Measurements from ENCODE around the gene CFAP61. TPM values are rescaled to one million over a fixed set of nuclear protein-coding genes. Genes with fewer than 3 reads are reported as not detected.
"Not testable (repeated sequence)": the region's sequence is repeated elsewhere in the genome, so short reads cannot be mapped to it uniquely, and the experiment has no call there.

CFAP61 gene
- polyA plus RNA-seq, 4 donors = 3.2 to 4.4 (median 3.7) TPM

DNA sequence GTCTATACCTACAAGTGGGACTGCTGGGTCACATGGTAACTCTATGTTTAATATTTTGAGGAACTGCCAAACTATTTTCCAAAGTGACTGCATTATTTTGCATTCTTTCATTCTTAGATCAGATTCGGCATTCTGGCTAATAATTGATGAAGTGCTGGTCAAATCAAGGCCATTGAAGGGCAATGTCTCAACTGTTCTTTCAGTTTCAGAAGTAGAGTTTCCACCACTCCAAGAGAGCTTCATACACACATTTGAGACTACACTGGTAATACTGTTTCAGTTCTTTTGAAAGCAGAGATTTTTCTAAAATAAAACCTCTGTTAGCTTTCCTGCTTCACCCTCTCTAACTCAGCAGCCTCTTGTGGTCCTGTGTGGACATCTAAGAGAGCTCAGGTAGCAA lies 154.5 kb downstream of the CFAP61 start:
- DNase-seq (ENCODE audit: low read depth in 4 of 4, low spot score in 2 of 4) = no peak

GRCh38 chr20:20207291-20207690 lies 155.0 kb downstream of the CFAP61 start:
- DNase-seq (ENCODE audit: low read depth in 4 of 4, low spot score in 2 of 4) = no peak

DNA sequence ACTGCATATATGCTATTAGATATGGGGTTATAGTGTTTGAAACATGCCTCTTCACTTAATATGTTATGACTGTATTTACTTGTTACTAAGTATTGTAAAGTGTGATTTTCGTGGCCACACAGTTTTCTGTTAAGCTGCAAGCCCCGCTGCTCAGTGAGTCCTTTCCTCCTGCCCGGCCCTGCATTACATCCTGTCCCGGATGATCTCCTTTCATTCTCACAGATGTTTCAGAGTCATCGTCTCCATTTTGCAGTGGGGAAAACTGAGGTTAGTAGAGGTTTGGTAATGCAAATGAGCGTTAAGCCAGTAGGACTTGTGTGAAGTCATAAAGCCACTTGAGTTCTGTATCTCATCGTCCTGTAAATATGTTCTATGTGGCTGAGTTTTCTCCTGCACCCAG lies 155.5 kb downstream of the CFAP61 start:
- DNase-seq (ENCODE audit: low read depth in 4 of 4, low spot score in 2 of 4) = no peak

DNA sequence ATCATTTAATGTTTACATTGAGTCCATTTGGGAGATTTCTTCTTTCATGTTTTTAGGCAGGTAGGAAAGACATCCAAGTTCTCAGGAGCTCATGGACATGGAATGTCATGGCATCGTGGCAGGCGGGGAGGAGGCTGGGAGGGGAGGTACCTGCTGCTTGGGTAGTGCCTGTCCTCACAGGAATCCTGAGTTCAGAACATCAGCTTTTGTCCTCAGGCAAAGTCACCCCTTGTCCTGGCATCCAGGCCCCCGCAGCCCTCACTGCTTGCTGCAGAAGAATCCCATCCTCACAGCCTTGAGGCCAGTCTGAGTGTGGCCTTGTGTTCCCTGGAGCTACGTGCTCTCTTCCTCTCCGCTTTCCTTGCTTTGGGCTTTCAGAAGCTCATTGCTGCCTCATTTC lies 157.4 kb downstream of the CFAP61 start:
- DNase-seq (ENCODE audit: low read depth in 4 of 4, low spot score in 2 of 4) = no peak

DNA sequence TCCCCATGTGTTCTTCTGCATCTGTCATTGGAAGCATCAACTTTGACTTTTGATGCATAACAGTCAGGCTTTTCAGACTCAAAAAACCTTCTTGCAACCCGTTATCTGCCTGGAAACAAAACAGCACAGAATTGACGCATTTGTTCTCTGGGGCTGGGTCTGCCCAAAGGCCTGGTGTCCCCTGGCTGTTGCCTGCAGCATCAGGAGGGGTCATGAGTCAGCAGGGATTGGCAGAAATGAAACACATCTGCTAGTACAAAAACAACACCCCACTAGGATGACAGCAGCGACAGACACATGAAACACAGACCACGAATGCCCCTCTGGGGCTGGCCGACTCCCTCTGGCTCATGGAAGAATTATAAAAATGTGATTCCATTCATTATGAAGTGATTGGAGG lies 158.0 kb downstream of the CFAP61 start:
- no peak for DNase-seq (ENCODE audit: low read depth in 4 of 4, low spot score in 2 of 4)

DNA sequence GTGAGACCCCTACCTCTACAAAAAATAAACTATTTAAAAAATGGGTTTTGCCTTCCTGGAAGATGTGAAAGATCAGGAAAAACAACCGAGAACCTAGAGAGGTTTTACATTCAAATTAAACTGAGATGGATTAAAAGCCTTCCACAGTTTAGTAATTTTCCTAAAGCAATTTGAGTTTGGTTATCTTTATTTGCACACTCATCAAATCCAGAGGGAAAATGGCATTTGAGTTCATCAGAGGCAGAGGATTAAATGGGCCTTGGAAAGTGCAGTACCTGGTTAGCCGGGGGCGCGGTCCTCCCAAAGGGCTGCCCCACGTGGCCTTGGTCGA lies 158.6 kb downstream of the CFAP61 start:
- DNase-seq (ENCODE audit: low read depth in 4 of 4, low spot score in 2 of 4) = no peak

DNA sequence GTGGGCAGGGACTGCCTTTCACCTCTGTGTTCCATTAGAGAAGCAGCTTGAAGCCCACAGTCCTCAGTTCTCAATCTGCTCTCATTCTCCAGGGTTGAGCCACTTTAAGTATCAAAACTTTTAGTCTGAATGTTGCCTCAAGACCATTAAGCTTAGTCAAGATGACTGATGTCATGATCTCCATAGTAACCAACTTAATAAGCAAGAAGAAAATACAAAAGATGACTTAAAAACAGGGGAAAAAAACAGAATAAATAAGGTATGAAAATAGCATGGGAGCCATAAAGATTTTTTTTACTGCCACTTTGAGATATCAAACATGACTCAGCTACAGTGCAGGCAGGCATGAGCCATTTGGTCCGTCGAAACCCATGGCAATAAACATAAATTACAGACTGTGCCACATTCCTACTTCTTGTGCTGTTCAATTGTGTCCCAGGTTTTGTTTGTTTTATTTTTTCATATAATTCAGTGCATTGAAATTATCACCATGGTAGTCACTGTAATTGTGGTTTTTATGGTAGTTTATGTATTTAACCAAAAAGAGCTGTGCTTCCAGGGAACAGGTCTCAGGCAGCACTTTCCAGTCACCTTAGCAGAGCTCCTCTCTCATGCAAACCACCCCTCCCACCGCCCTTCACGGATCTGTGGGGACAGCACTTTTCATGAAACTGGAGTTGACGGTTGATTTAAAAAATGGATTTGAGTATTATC lies 159.1 kb downstream of the CFAP61 start:
- no peak for DNase-seq (ENCODE audit: low read depth in 4 of 4, low spot score in 2 of 4)

- DNase-seq (ENCODE audit: low read depth in 4 of 4, low spot score in 2 of 4) = no peak
Observed at GRCh38 chr20:20211988-20212518, 159.7 kb downstream of the CFAP61 start.

- no peak for DNase-seq (ENCODE audit: low read depth in 4 of 4, low spot score in 2 of 4)
Observed at GRCh38 chr20:20212675-20213096, 160.4 kb downstream of the CFAP61 start.

- DNase-seq (ENCODE audit: low read depth in 4 of 4, low spot score in 2 of 4) = no peak
Observed at GRCh38 chr20:20213526-20214121, 161.3 kb downstream of the CFAP61 start.

DNA sequence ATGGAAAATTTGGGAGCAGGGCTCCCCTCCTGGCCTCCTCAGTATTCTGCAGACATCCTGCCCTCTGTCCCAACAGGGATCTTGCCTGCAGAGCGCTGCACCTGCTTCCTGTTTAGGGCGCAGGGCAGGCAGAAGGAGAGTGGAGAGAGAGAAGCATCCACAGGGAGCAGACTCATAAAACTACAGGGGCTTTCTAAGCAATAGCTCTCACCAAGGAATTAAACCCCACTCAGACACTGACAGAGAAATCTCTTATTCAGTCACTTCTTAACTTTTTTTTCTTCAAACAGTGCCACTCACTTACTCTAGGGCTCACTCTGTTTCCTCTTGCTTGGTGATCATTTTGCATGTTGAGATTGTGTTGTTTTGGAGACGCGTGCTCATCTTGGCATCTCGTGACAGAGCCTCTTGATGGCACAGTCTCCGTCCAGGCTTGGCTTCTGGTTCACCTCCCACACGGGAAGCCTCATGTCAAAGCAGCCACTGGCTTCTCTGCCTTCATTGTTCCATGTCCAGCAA lies 162.5 kb downstream of the CFAP61 start:
- DNase-seq (ENCODE audit: low read depth in 4 of 4, low spot score in 2 of 4) = no peak

GRCh38 chr20:20215976-20216727 lies 163.8 kb downstream of the CFAP61 start:
- DNase-seq (ENCODE audit: low read depth in 4 of 4, low spot score in 2 of 4) = no peak

DNA sequence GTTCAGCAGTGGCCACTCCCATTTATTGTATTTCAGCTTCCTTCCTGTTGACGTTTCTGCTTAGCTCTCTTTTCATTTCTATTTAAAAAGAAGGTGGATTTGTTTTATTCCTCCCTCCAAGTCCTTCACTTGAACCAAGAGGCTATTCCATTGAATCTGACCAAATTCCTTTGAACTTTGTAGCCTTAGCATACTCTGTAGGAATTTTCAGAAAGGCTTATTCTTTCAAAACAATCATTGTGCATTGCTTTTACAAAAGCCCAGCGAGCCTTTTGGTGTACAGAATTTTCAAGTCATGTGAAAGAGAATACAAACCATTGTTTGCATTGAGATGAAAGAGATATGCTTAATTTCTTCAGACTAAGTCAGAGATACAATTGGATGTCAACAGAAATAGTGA lies 164.6 kb downstream of the CFAP61 start:
- no peak for DNase-seq (ENCODE audit: low read depth in 4 of 4, low spot score in 2 of 4)

DNA sequence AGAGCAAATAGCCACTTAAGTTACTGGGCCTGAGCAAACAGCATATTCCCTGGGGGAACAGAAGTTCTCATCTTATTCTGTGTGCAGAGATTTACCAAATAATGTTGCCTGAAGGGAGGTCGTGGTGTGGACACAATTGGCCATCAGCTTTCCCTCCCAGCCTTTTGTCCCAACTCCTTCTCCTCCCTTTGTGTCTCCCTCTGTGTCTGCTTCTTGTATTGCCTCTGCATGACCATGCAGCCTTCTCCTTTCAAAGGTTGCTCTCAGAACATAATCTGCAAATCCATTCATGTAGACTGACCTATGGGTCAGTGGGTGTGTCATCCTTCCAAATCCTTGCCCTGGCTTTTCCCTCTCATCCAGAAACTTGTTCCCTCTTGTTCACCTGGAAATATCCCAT lies 165.3 kb downstream of the CFAP61 start:
- DNase-seq (ENCODE audit: low read depth in 4 of 4, low spot score in 2 of 4) = no peak

DNA sequence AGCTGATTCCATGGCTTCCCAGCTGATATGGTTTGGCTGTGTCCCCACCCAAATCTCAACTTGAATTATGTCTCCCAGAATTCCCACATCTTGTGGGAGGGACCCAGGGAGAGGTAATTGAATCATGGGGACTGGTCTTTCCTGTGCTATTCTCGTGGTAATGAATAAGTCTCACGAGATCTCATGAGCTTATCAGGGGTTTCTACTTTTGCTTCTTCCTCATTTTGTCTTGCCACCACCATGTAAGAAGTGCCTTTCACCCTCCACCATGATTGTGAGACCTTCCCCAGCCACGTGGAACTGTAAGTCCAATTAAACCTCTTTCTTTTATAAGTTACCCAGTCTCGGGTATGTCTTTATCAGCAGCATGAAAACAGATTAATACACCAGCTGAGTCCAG lies 165.8 kb downstream of the CFAP61 start:
- not testable (repeated sequence) for DNase-seq (ENCODE audit: low read depth in 4 of 4, low spot score in 2 of 4)

DNA sequence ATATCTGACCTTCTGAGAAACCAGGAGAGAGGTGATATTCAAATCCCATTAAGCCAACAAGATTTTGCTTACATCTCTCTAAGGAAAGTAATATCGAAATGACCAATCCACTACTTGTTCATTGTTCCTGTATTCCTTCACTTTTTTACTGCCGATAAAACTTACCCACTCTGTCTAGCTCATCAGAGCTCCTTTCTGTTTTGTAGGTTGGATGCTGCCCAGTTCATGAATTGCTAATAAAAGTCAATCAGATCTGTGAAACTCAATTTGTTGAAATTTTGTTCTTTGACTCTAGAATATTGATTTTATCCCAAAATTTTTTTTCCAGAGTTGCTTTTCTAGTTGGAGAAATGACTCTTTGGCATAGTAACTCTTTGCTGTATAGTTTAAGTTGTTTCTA lies 166.7 kb downstream of the CFAP61 start:
- DNase-seq (ENCODE audit: low read depth in 4 of 4, low spot score in 2 of 4) = no peak

GRCh38 chr20:20220134-20220533 lies 167.8 kb downstream of the CFAP61 start:
- no peak for DNase-seq (ENCODE audit: low read depth in 4 of 4, low spot score in 2 of 4)

- DNase-seq (ENCODE audit: low read depth in 4 of 4, low spot score in 2 of 4) = no peak
Observed at GRCh38 chr20:20223981-20224380, 171.6 kb downstream of the CFAP61 start.

GRCh38 chr20:20224806-20225205 lies 172.5 kb downstream of the CFAP61 start:
- no peak for DNase-seq (ENCODE audit: low read depth in 4 of 4, low spot score in 2 of 4)

DNA sequence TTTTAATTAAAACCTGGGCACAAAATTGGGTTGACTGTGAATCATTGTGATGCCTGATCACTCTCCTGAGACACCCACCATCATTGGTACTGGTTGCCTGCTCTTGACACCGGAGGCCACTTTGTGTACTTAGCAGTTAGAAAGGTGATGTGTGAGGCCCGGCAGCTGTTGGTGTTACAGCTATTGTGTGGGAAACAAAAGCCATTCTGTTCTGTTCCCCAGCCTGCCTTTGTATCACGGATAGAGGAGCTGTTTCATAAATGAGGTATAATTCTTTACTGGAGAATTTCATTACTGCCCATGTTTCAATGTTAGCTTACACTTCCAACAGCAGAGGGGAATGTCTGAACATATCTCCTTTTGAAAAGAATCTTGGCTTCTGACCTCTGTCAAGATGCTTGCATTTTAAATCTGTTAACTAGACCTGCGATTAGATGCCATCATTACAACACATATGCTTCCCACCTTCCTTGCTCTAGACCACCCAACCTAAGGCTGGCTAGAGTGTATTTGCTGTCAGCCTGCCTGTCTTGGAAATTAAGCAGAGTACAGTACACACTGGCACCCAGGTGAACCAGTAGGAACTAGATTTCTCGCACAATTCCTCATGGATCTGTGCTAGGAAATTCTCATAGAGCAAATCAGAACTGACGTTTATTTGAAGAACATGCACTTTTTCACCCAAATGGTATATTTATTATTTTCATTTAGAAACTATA lies 173.2 kb downstream of the CFAP61 start:
- DNase-seq (ENCODE audit: low read depth in 4 of 4, low spot score in 2 of 4) = no peak

DNA sequence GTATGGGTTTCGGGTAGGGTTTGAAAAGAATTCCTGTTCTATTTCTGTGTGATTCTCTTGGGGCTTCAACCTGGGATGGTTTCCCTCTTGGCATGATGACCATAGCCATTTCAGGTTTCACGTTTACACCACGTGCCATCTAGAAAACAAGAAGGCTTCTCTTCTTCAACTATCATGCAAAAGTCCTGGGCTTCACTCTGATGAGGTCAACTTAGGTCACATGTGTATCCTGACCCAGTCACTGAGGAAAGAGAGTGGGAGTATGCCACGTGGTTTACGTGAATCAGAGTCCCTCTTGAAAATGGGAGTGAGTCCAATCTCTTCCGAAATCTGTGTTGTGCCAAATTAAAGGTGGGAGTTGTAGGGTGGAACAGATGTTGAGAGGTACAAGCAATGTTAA lies 174.2 kb downstream of the CFAP61 start:
- DNase-seq (ENCODE audit: low read depth in 4 of 4, low spot score in 2 of 4) = no peak

Data from left renal cortex interstitium (tissue), 4 donors.